Mesangial cell (primary cell): ENCODE data around the gene ATXN1L. TPM values are rescaled to one million over a fixed set of nuclear protein-coding genes. Genes with fewer than 3 reads are reported as not detected.

ENCODE experiments used
- total RNA-seq: library from RNA; depleted of rRNA; stranded (reverse); fragments of >200 nt; gene quantifications from 2 replicates; pipeline ENCODE4 v1.2.3, GENCODE V29; 2015

Gene ATXN1L, protein sequence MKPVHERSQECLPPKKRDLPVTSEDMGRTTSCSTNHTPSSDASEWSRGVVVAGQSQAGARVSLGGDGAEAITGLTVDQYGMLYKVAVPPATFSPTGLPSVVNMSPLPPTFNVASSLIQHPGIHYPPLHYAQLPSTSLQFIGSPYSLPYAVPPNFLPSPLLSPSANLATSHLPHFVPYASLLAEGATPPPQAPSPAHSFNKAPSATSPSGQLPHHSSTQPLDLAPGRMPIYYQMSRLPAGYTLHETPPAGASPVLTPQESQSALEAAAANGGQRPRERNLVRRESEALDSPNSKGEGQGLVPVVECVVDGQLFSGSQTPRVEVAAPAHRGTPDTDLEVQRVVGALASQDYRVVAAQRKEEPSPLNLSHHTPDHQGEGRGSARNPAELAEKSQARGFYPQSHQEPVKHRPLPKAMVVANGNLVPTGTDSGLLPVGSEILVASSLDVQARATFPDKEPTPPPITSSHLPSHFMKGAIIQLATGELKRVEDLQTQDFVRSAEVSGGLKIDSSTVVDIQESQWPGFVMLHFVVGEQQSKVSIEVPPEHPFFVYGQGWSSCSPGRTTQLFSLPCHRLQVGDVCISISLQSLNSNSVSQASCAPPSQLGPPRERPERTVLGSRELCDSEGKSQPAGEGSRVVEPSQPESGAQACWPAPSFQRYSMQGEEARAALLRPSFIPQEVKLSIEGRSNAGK
- 9.9 and 18.6 TPM in 2 replicates for total RNA-seq

DNA sequence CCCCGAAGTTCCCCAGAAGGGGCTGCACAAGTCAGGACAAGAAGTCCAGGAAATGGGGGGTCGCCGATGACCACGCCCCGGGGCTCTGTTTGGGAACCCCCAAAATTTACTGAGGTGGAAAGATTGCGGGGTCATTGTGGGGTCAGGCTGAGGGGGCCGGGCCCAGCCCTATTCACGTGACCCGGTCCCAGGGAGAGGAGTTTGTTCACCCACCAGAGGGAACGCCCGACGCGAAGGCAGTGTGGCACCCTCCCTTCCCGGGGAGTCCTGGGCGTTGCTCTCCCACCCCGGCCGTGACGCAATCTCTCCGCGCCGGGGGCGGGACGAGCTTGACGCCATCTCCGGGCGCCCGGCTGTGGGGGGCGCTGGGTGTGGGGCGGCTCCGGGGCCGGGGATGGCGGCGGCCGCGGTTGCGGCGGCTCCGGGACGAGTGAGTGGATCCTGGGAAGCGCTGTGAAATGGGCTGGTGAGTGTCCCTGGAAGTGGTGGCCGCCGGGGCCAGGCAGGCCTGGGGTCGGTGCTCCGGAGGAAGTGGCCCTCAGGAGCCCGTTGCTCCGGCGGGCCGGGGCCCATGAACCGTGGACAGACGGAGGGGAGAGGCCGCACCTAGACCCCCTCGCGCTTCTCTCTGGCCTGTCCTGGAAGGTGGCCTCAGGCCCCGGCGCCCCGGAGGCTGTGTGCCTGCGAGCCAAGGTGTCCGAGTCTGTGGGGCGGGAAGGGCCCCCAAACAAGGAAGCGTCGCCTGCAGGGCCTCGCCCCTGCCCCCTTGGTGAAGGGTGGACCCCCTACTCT, at the start of gene ATXN1L:
ATXN1L (plus strand) TSS at position 338 of the 792 bp plus-strand sequence. CDS start 3,765 bp downstream, outside the sequence.

DNA sequence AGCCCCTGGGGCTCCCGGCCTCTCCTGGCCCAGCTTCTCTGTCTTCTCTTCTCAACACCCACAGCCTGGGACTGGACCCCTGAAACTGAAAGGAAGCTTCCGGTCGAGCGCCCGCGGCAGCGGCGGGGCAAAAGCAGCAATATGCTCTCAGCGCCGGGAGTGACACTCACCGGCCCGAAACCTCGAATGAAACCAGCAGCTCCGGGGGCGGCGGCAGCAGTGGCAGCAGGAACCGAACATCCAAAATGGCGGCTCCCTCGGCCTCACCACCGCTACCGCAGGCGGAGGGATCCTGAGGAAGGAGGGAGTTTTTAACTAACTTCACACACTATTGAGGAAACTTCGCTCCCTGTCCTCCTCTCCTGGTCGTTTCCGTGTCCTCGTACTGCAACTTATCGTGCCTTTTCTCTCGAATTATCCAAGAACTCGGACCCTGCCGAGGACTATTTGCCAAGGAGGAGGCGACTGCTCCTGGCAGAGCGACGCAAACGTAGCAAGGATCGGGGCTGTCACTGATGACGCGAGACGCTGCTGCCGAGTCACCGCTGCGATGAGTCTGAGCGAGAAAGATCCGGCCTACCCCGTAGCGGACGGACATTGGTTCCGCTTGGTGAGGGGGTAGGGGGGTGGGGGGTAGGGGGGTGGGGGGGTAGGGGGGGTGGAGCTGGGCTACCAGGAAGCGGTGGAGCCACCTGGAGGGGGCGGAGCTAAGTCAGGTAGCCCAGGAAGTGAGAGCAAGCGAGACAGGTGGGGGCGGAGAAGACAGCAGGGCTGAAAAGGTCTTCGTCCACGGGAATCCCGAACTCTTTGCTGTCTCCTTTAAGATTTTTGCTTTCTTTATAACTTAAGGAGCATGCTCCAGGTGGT, 37.0 kb upstream of the ATXN1L start, which contains the start of gene AP1G1:
AP1G1 (minus strand) TSS at position 242 of the 867 bp plus-strand sequence. CDS start 19,355 bp downstream, outside the sequence.

DNA sequence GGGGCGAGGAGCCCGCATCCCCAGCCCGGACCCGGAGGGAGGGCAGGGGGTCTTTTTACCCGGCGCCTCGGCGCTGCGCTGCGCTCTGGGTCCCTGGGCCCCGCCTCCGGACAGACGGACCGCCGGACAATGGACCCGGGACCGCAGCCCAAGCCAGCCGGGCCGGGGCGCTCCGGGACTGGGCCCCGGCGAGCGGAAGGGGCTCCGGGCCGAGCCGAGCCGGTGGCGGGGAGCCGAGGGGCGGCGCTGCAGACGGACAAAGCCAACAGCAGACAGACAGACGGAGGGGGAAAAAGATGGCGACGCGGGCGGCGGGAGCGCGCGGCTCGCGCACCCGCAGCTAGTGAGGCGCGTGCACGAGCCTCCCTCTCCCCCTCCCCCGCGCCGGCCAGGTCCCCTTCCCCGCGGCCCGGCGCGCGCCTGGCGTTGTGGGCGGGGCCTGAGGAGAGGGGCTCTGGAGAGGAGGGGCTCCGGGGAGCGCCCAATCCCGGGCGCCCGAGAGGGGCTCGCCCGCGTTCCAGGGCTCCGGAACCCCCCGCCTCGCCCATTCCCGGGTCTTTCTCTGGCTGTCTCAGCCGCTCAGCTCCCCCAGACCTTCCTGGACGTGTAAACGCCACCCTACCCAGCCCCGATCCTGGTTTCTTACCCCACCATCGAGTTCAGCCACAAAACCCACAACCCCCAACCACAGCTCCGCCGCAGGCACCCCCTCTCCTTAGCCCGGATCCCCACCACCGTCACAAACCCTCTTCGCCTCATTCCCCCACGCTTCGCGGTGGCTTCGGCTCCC, 38.3 kb downstream of the ATXN1L start, which contains the start of gene ZNF821:
ZNF821 (minus strand) TSS at position 334 of the 790 bp plus-strand sequence. CDS start 4,236 bp downstream, outside the sequence.

DNA sequence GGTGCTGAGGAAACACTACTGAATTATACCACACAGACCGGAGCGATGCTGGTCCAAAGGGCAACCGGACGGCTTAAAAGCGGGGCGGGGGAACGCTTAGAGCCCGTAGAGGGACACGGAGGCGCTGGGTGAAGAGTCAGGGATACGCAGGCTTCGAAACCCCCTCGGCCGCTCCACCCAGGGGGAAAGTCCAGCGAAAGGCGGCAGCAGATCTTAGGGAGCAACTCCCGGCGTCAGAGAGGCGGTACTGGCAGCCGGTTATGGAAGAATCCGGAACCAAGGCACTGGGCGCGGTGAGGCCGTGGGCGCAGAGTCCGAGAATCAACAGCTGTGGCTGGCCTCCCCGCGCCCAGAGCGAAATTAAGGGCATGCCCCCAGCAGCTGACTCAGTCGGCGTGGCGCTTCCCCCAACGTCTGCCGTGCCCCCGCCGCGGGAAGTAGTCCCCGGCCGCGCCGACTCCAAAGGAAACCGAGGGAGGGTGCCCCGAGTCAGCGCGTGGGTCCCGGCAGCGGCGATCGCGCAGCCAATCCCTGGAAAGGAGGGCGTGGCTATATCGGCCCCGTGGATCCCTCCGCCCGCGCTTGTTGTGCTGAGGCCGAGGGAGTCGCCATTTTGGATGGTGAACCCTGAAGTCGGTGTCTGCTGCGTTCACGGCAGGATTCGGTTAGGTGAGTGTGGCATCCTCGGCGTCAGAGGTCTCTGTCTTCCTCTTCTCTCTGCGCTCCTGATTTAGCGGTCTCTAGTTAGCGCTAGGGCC, 49.3 kb downstream of the ATXN1L start, which contains the start of gene IST1:
IST1 (plus strand) TSS at position 611 of the 758 bp plus-strand sequence. CDS start 20,110 bp downstream, outside the sequence.

Other genes starting within 250 kb of the ATXN1L start
- gene MARVELD3, start 219.8 kb upstream of the ATXN1L start, total RNA-seq, result 0.63 TPM in 1 of 2 replicates, not detected in the other
- gene PHLPP2, start 121.3 kb upstream of the ATXN1L start, total RNA-seq, result 6.0 and 7.2 TPM in 2 replicates
- gene AP1G1, start 37.1 kb upstream of the ATXN1L start, total RNA-seq, result 48.9 and 62.6 TPM in 2 replicates
- 2.9 and 6.1 TPM in 2 replicates for gene ZNF821, start 38.2 kb downstream of the ATXN1L start, total RNA-seq
- 93.4 and 120 TPM in 2 replicates for gene IST1, start 49.6 kb downstream of the ATXN1L start, total RNA-seq
- under 0.01 TPM in 1 of 2 replicates, not detected in the other for gene PKD1L3, start 154.4 kb downstream of the ATXN1L start, total RNA-seq
- gene DHODH, start 162.8 kb downstream of the ATXN1L start, total RNA-seq, result 5.1 and 7.0 TPM in 2 replicates
- not detected in 2 replicates for gene HP, start 208.5 kb downstream of the ATXN1L start, total RNA-seq
- gene HPR, start 217.2 kb downstream of the ATXN1L start, total RNA-seq, result not detected in 2 replicates
- 6.0 and 6.7 TPM in 2 replicates for gene TXNL4B, start 247.6 kb downstream of the ATXN1L start, total RNA-seq
- 27.9 and 32.9 TPM in 2 replicates for gene DHX38, start 247.9 kb downstream of the ATXN1L start, total RNA-seq